Uterus (tissue), 4 donors: ENCODE measurements around the gene TICAM1. TPM values are rescaled to one million over a fixed set of nuclear protein-coding genes. Genes with fewer than 3 reads are reported as not detected.
"Not testable (repeated sequence)": the region's sequence is repeated elsewhere in the genome, so short reads cannot be mapped to it uniquely, and the experiment has no call there.

Experiments used
- DNase-seq, 2 donors: peaks; one replicate each; pipeline ENCODE4 v3.0.0-alpha.2; 2019 to 2020
- H3K27ac ChIP-seq, 2 donors: fragments of 200-600 bp; sonication (generic); 1 replicate in 1 of 2; 2 replicates in 1 of 2; pipeline ENCODE4 v1.5.1; 2016 to 2018
- H3K27me3 ChIP-seq, 2 donors: fragments of 200-600 bp; sonication (generic); one replicate each; pipeline ENCODE4 v1.5.1; 2018 to 2019; ENCODE audit warnings: control low read depth in 1 of 2
- H3K36me3 ChIP-seq, 2 donors: fragments of 200-600 bp; sonication (generic); one replicate each; pipeline ENCODE4 v1.5.1; 2019; ENCODE audit warnings: control low read depth in 1 of 2
- H3K4me1 ChIP-seq, 2 donors: fragments of 200-600 bp; sonication (generic); one replicate each; pipeline ENCODE4 v1.5.1; 2018 to 2019; ENCODE audit warnings: control low read depth in 1 of 2
- H3K4me3 ChIP-seq, 2 donors: fragments of 200-600 bp; sonication (generic); 1 replicate in 1 of 2; 2 replicates in 1 of 2; pipeline ENCODE4 v1.5.1; 2018 to 2019; ENCODE audit warnings: mild to moderate bottlenecking in 1 of 2
- H3K9me3 ChIP-seq, 2 donors: fragments of 200-600 bp; sonication (generic); one replicate each; pipeline ENCODE4 v1.5.1; 2019; ENCODE audit warnings: control low read depth in 1 of 2
- POLR2A ChIP-seq, 2 donors: fragments of 450-650 bp; IDR thresholded peaks; one replicate each; pipeline ENCODE4 v1.6.1; 2016; ENCODE audit warnings: antibody characterized with exemption in 2 of 2, mild to moderate bottlenecking in 1 of 2, moderate library complexity in 1 of 2
- intact Hi-C: fragments of 100-400 bp; cut with DNase I; formaldehyde crosslinking; loops from one replicate; pipeline ENCODE4 v1.15.1; 2023; ENCODE audit warnings: low total_unique reads
- total RNA-seq, 4 donors: library from RNA; depleted of rRNA in 3 of 4; stranded (reverse); fragments of >200 nt in 3 of 4; gene quantifications; one replicate each; pipeline versions ENCODE4 v1.1.0 to v1.2.4, GENCODE V29; 2014 to 2023
- TF ChIP-seq, protein P1 (sequence below), 4 experiments: fragments of 200-600 bp in 2 of 4; fragments of 450-650 bp in 2 of 4; sonication (generic) in 2 of 4; IDR thresholded peaks; one replicate each; pipeline ENCODE4 v1.5.1; 2016 to 2019; ENCODE audit warnings: antibody characterized with exemption in 4 of 4, mild to moderate bottlenecking in 2 of 4, moderate library complexity in 1 of 4
- donor health status: DM: yes; HTN: yes; CAD: no.

The TICAM1 gene
- total RNA-seq, 4 donors from 2014 or later, result under 0.01 to 13.0 (median 2.3) TPM

DNA sequence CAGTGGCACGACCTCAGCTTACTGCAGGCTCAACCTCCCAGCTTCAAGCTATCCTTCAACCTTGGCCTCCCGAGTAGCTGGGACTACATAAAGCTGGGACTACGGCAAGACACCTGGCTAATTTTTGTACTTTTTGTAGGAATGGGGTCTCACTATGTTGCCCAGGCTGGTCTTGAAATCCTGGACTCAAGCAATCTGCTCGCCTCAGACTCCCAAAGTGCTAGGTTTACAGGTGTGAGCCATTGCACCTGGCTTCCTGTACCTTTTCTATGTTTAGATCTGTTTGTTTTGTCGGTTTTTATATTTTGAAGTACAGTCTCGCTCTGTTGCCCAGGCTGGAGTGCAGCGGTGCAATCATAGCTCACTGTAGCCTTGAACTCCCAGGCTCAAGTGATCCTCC lies 17.5 kb upstream of the TICAM1 start:
- H3K4me1 ChIP-seq, result no peaks in the 10 kb centered on the region
- DNase-seq, result no peak
- TF ChIP-seq, protein P1, sequence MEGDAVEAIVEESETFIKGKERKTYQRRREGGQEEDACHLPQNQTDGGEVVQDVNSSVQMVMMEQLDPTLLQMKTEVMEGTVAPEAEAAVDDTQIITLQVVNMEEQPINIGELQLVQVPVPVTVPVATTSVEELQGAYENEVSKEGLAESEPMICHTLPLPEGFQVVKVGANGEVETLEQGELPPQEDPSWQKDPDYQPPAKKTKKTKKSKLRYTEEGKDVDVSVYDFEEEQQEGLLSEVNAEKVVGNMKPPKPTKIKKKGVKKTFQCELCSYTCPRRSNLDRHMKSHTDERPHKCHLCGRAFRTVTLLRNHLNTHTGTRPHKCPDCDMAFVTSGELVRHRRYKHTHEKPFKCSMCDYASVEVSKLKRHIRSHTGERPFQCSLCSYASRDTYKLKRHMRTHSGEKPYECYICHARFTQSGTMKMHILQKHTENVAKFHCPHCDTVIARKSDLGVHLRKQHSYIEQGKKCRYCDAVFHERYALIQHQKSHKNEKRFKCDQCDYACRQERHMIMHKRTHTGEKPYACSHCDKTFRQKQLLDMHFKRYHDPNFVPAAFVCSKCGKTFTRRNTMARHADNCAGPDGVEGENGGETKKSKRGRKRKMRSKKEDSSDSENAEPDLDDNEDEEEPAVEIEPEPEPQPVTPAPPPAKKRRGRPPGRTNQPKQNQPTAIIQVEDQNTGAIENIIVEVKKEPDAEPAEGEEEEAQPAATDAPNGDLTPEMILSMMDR (IDR thresholded peaks at IDR 0.05), result no peak
- TF ChIP-seq POLR2A (IDR thresholded peaks at IDR 0.05), result no peak
- no peaks in the 10 kb centered on the region for H3K9me3 ChIP-seq
- no peaks in the 10 kb centered on the region for H3K27me3 ChIP-seq
- H3K4me3 ChIP-seq, result no peak overlapping the region
- intact Hi-C loops, result no loop called here
- no peaks in the 10 kb centered on the region for H3K36me3 ChIP-seq
- H3K27ac ChIP-seq, result no peak overlapping the region

DNA sequence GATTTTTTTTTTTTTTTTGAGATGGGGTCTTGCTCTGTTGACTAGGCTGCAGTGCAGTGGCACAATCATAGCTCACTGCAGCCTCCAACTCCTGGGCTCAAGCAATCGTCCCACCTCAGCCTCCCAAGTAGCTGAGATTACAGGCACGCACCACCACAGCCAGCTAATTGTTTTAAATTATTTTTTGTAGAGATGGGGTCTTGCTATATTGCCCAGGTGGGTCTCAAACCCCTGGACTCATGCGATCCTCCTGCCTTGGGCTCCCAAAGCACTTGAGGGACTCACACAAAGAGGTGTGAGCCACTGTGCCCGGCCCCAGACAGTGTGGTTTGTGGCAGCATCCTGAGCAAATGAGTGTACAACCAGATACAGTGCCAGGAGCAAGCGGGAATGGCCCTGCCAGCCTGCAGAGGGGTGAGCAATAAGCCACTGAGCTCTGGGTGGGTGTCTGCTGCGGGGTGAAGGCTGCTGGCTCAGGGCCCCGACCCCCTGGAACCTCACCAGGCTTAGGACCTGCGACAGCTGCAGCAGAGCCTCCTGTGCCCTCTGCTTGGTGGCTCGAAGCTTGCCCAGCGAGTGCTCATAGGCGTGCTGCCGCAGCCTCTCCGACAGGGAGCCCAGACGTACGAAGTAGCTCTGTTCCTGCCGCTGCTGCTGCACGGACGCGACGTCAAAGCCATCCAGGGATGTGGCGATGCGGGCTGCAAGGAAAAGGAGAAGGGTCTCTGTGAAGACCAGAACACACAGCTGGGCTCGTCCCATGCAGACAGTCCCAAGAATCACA lies 15.9 kb upstream of the TICAM1 start:
- no peaks in the 10 kb centered on the region for H3K4me1 ChIP-seq
- TF ChIP-seq, protein P1 (IDR thresholded peaks at IDR 0.05), result no peak
- no peak for DNase-seq
- H3K36me3 ChIP-seq, result no peaks in the 10 kb centered on the region
- H3K4me3 ChIP-seq, result no peak overlapping the region
- H3K27ac ChIP-seq, result no peak overlapping the region
- intact Hi-C loops, result no loop called here
- no peaks in the 10 kb centered on the region for H3K27me3 ChIP-seq
- H3K9me3 ChIP-seq, result no peaks in the 10 kb centered on the region

DNA sequence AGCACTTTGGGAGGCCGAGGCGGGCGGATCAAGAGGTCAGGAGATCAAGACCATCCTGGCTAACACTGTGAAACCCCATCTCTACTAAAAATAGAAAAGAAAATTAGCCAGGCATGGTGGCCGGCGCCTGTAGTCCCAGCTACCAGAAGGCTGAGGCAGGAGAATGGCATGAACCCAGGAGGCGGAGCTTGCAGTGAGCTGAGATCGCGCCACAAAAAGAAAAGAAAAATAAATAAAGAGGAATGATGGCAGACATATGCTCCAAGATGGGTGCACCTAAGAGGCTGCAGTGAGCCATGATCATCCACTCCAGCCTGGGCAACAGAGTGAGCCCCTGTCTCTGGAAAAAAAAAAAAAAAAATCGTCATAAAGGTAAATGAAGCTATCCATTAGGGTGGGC lies 14.5 kb upstream of the TICAM1 start:
- H3K4me3 ChIP-seq, H3K9me3 ChIP-seq, H3K27me3 ChIP-seq, H3K4me1 ChIP-seq, H3K36me3 ChIP-seq, intact Hi-C loops: not testable (repeated sequence)
- peak in 1 of 2 donors; percentile 48 for DNase-seq
- peak overlapping the region; percentile 33 to 46 for H3K27ac ChIP-seq

DNA sequence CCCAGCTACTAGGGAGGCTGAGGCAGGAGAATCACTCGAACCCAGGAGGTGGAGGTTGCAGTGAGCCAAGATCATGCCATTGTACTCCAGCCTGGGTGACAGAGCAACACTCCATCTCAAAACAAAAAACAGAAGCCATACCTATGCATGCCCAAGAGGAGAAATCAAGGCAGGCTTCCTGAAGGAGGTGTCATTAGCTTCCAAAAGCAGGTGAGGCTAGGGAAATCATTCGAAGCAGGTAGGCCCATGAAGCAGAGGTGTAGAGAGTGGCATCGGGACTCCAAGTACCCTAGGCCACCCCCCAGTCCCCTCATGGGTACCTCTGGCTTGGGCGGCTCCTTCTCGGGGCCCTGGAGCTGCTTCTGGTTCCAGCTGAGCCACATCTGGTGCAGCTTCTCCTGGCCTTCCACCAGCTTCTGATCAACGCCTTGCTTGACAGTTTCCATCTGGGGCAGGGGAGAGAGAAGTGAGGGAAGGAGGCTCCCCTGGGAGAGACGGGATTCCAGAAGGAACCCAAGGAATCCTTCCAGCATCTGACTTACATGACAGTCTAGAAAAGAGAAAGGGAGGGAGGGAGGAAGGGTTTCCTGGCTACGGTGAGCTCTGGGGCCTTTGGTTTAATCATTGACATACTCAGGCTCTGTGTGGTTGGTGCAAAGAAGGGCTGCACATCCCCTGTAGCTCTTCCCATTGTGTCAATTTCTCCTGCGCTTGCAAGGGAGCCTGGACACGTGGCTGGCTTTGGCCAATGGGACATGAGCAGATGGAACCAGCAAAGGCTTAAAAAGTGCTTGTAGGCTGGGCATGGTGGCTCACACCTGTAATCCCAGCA lies 13.1 kb upstream of the TICAM1 start:
- TF ChIP-seq, protein P1 (IDR thresholded peaks at IDR 0.05), result no peak
- TF ChIP-seq POLR2A (IDR thresholded peaks at IDR 0.05), result no peak
- Histone ChIP-seq H3K36me3 (no peaks in the 10 kb centered on the region), H3K4me1 (no peaks in the 10 kb centered on the region), H3K4me3 (no peak overlapping the region), H3K9me3 (no peaks in the 10 kb centered on the region), H3K27me3 (no peaks in the 10 kb centered on the region), H3K27ac (peak overlapping the region; percentile 50 to 59)
- peak; percentile 32 to 58 for DNase-seq
- intact Hi-C loops, result no loop called here

DNA sequence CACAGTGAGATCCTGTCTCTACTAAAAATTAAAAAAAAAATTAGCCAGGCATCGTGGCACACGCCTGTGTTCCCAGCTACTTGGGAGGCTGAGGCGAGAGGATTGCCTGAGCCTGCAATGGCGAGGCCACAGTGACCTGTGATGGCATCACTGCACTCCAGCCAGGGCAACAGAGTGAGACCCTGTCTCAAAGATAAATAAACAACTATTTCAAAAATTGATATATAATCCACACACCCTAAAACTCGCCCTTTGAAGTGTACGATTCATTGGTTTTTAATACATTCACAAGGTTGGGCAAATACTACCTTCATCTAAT lies 12.1 kb upstream of the TICAM1 start:
- Histone ChIP-seq H3K9me3 (no peaks in the 10 kb centered on the region), H3K27me3 (no peaks in the 10 kb centered on the region), H3K4me1 (no peaks in the 10 kb centered on the region), H3K27ac (no peak overlapping the region), H3K4me3 (no peak overlapping the region), H3K36me3 (no peaks in the 10 kb centered on the region)
- DNase-seq, result no peak
- no peak for TF ChIP-seq POLR2A (IDR thresholded peaks at IDR 0.05)
- TF ChIP-seq, protein P1 (IDR thresholded peaks at IDR 0.05), result no peak
- intact Hi-C loops, result no loop called here
